AG09309 (cell line): ENCODE data around the gene KCNJ1.

ENCODE experiments used
- DNase-seq: peaks from one replicate; pipeline ENCODE4 v3.0.0-alpha.2; 2010; ENCODE audit warnings: low read depth
- H3K4me3 ChIP-seq: 2 replicates; pipeline ENCODE4 v1.5.1; 2011; ENCODE audit warnings: mild to moderate bottlenecking, low read depth, low read length, moderate library complexity; ENCODE audit not compliant: control insufficient read depth
- CTCF ChIP-seq: IDR thresholded peaks from 2 replicates; pipeline ENCODE4 v1.5.1; 2011; ENCODE audit warnings: mild to moderate bottlenecking, low read depth, low read length, inconsistent platforms; ENCODE audit not compliant: insufficient read depth, control insufficient read depth; ENCODE audit errors: missing control alignments

KCNJ1 gene

GRCh38 chr11:128862406-128862805 lies 4.7 kb downstream of the KCNJ1 start:
- TF ChIP-seq CTCF: no peak
- no peak overlapping the region for H3K4me3 ChIP-seq
- DNase-seq: no peak

GRCh38 chr11:128860571-128861361 lies 6.3 kb downstream of the KCNJ1 start:
- no peak for TF ChIP-seq CTCF
- peak; percentile 59 for DNase-seq
- H3K4me3 ChIP-seq: no peak overlapping the region

- TF ChIP-seq CTCF: peak; percentile 65
- DNase-seq: no peak
- no peak overlapping the region for H3K4me3 ChIP-seq
Observed at GRCh38 chr11:128859563-128860441, 7.3 kb downstream of the KCNJ1 start.

- TF ChIP-seq CTCF: no peak
- no peak for DNase-seq
- H3K4me3 ChIP-seq: no peak overlapping the region
Observed at GRCh38 chr11:128857341-128857740, 9.8 kb downstream of the KCNJ1 start.

- no peak overlapping the region for H3K4me3 ChIP-seq
- no peak for DNase-seq
- TF ChIP-seq CTCF: no peak
Observed at GRCh38 chr11:128856241-128856640, 10.9 kb downstream of the KCNJ1 start.

GRCh38 chr11:128854841-128855240 lies 12.3 kb downstream of the KCNJ1 start:
- no peak overlapping the region for H3K4me3 ChIP-seq
- no peak for DNase-seq

More at GRCh38 chr11:128854841-128855240, 12.3 kb downstream of the KCNJ1 start:
- no peak for TF ChIP-seq CTCF
